Measurements from ENCODE around the gene MMP26.

Gene MMP26

GRCh38 chr11:4727171-4727570, 22.6 kb downstream of the MMP26 start:
- DNase-seq: no peak

GRCh38 chr11:4740735-4741134, 36.2 kb downstream of the MMP26 start:
- no peak for DNase-seq

- DNase-seq: no peak
Measured at GRCh38 chr11:4748438-4748837, 43.9 kb downstream of the MMP26 start.

- no peak for DNase-seq
Measured at GRCh38 chr11:4751201-4751600, 46.6 kb downstream of the MMP26 start.
